Osteoblast (primary cell): ENCODE results near the gene ARHGEF28. TPM values are rescaled to one million over a fixed set of nuclear protein-coding genes. Genes with fewer than 3 reads are reported as not detected.

Experiments
- DNase-seq: peaks from one replicate; pipeline ENCODE4 v3.0.0; 2011; ENCODE audit warnings: low spot score, mixed read lengths; ENCODE audit not compliant: insufficient read length; ENCODE audit errors: missing footprints
- H2AFZ ChIP-seq: 2 replicates; pipeline ENCODE4 v1.6.0; 2011; ENCODE audit warnings: mild to moderate bottlenecking, low read length
- H3K27ac ChIP-seq: 2 replicates; pipeline ENCODE4 v1.5.1; 2011; ENCODE audit warnings: mild to moderate bottlenecking, low read depth, low read length, moderate library complexity
- H3K27me3 ChIP-seq: 2 replicates; pipeline ENCODE4 v1.6.0; 2012; ENCODE audit warnings: mild to moderate bottlenecking, control low read depth, inconsistent platforms, low read length, moderate library complexity; ENCODE audit not compliant: insufficient read depth
- H3K36me3 ChIP-seq: 2 replicates; pipeline ENCODE4 v1.5.1; 2011; ENCODE audit warnings: mild to moderate bottlenecking, low read length, control low read depth, moderate library complexity; ENCODE audit not compliant: insufficient read depth
- H3K4me1 ChIP-seq: 2 replicates; pipeline ENCODE4 v1.5.1; 2011; ENCODE audit warnings: mild to moderate bottlenecking, low read length, control low read depth, moderate library complexity; ENCODE audit not compliant: insufficient read depth
- H3K4me2 ChIP-seq: 2 replicates; pipeline ENCODE4 v1.6.0; 2011; ENCODE audit warnings: mild to moderate bottlenecking, low read length; ENCODE audit not compliant: insufficient read depth
- H3K4me3 ChIP-seq: fragments of 200-600 bp; sonication (generic); 3 replicates; pipeline ENCODE4 v1.5.1; 2012; ENCODE audit warnings: mild to moderate bottlenecking, low read length, inconsistent platforms; ENCODE audit not compliant: insufficient read depth
- H3K79me2 ChIP-seq: 2 replicates; pipeline ENCODE4 v1.6.0; 2012; ENCODE audit warnings: mild to moderate bottlenecking, low read length, control low read depth, inconsistent platforms; ENCODE audit not compliant: insufficient read depth
- H3K9me3 ChIP-seq: 2 replicates; pipeline ENCODE4 v1.5.1; 2011; ENCODE audit warnings: low read depth, low read length, control low read depth
- H4K20me1 ChIP-seq: 2 replicates; pipeline ENCODE4 v1.6.0; 2012; ENCODE audit warnings: mild to moderate bottlenecking, low read length, control low read depth; ENCODE audit not compliant: insufficient read depth
- total RNA-seq: library from RNA; depleted of rRNA; stranded (reverse); fragments of >200 nt; gene quantifications from 2 replicates; pipeline ENCODE4 v1.2.3, GENCODE V29; 2012
- TF ChIP-seq, protein P1 (sequence below): IDR thresholded peaks from 2 replicates; pipeline ENCODE4 v1.5.1; 2011; ENCODE audit warnings: mild to moderate bottlenecking, low read depth, low read length, moderate library complexity; ENCODE audit errors: extremely low read depth

Gene ARHGEF28
- total RNA-seq, 1 donor: 64.4 TPM

DNA sequence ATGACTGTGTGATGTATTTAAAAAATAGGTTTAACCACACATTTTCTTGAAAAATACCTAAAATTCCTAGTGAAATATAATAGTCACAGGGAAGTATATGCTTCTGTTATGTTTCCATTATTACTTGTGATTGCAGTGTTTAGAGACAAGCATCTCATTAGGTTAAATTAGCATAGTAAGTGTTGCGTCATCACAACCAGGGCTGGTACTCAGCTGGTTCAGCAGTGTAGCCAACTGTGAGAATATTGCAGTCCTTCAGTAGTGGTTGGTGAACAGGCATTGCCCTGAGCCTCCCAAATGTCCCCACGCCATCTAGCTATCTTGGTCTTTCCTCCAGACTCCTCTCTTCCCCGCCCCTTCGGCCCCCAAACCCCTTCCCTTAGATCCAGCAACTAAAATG lies 261.7 kb downstream of the ARHGEF28 start:
- TF ChIP-seq, protein P1, sequence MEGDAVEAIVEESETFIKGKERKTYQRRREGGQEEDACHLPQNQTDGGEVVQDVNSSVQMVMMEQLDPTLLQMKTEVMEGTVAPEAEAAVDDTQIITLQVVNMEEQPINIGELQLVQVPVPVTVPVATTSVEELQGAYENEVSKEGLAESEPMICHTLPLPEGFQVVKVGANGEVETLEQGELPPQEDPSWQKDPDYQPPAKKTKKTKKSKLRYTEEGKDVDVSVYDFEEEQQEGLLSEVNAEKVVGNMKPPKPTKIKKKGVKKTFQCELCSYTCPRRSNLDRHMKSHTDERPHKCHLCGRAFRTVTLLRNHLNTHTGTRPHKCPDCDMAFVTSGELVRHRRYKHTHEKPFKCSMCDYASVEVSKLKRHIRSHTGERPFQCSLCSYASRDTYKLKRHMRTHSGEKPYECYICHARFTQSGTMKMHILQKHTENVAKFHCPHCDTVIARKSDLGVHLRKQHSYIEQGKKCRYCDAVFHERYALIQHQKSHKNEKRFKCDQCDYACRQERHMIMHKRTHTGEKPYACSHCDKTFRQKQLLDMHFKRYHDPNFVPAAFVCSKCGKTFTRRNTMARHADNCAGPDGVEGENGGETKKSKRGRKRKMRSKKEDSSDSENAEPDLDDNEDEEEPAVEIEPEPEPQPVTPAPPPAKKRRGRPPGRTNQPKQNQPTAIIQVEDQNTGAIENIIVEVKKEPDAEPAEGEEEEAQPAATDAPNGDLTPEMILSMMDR: no peak
- H4K20me1 ChIP-seq: no peaks in the 10 kb centered on the region
- no peaks in the 10 kb centered on the region for H3K9me3 ChIP-seq
- H3K4me2 ChIP-seq: no peak overlapping the region
- no peaks in the 10 kb centered on the region for H3K79me2 ChIP-seq
- H3K27me3 ChIP-seq: no peaks in the 10 kb centered on the region
- H3K4me1 ChIP-seq: peaks cover 5% of the 10 kb centered on the region
- H2AFZ ChIP-seq: no peak overlapping the region
- DNase-seq: no peak
- H3K4me3 ChIP-seq: no peak overlapping the region
- peaks cover 3% of the 10 kb centered on the region for H3K36me3 ChIP-seq
- no peak overlapping the region for H3K27ac ChIP-seq

DNA sequence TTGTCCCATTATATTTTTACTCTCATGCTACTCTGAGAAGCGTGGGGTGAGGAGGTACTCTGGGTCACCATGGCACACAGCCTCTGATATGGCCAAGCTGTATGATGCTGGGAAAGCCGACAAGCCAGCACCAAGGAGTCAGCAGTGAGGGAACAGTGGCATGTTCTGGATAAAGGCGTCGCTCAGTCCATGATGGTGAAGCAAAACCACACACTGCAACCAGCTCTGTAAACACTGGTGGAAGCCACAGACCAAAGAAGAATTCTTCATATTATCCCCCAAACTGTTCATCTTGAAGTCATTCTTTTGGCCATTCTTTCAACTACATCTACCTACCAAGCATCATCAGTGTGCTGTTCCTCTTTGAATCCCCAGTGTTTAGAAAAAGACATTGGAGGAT lies 264.6 kb downstream of the ARHGEF28 start:
- Histone ChIP-seq H2AFZ (no peak overlapping the region), H3K79me2 (no peaks in the 10 kb centered on the region), H4K20me1 (no peaks in the 10 kb centered on the region), H3K4me1 (peaks cover 15% of the 10 kb centered on the region), H3K27ac (no peak overlapping the region), H3K9me3 (no peaks in the 10 kb centered on the region), H3K36me3 (peaks cover 3% of the 10 kb centered on the region), H3K27me3 (no peaks in the 10 kb centered on the region), H3K4me2 (no peak overlapping the region), H3K4me3 (no peak overlapping the region)
- no peak for DNase-seq
- TF ChIP-seq, protein P1: no peak

DNA sequence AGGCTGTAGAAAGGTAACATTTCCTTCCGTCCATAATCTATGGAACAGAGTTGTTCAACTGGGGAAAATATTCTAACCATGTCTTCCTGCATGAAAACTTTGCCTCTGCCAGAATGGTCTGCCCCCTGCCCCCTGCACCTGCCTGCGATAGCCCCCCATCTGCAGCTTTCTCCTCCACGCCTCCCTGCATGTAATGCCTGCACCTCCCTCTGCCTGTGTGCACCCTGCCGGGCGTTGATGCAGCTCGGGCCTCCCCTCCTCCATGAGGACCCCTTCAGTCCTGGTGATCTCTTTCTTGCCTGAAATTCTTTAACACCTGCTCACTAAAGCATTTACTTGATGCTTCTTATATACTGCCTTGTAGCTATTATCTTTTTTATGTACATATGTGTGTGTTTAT lies 266.2 kb downstream of the ARHGEF28 start:
- Histone ChIP-seq H3K4me1 (peaks cover 15% of the 10 kb centered on the region), H4K20me1 (no peaks in the 10 kb centered on the region), H3K9me3 (no peaks in the 10 kb centered on the region), H3K36me3 (peaks cover 3% of the 10 kb centered on the region), H3K4me2 (no peak overlapping the region), H3K27ac (peak overlapping the region; percentile 39), H2AFZ (no peak overlapping the region), H3K27me3 (no peaks in the 10 kb centered on the region), H3K79me2 (no peaks in the 10 kb centered on the region), H3K4me3 (no peak overlapping the region)
- no peak for DNase-seq
- TF ChIP-seq, protein P1: no peak

DNA sequence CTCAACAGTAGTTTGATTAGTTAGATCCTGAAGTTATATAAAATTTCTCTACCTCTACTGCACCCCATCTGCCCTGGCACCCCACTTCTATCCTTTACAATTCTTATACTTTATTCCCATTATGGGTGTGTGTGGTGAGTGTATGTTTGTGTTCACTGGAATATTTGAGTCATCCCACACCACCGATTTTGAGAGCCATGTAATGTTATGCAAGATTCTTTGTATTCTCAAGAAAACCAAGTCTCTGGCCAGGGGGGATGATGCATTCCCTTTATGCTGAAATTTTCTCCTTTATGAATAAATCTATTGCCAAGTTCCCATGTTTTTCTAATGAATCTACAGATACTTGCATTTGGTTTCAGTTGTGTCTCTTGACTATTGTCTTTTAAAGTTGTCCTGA lies 266.8 kb downstream of the ARHGEF28 start:
- Histone ChIP-seq H3K36me3 (peaks cover 3% of the 10 kb centered on the region), H3K79me2 (no peaks in the 10 kb centered on the region), H2AFZ (no peak overlapping the region), H3K4me2 (peak overlapping the region; percentile 46), H3K9me3 (no peaks in the 10 kb centered on the region), H3K27me3 (no peaks in the 10 kb centered on the region), H3K4me1 (peaks cover 15% of the 10 kb centered on the region), H3K4me3 (peak overlapping the region; percentile 1), H3K27ac (peak overlapping the region; percentile 82), H4K20me1 (no peaks in the 10 kb centered on the region)
- TF ChIP-seq, protein P1: no peak
- peak; percentile 95 for DNase-seq
